Calu3 (cell line): ENCODE results near the gene THADA. TPM values are rescaled to one million over a fixed set of nuclear protein-coding genes. Genes with fewer than 3 reads are reported as not detected.

Experiments
- BruUV-seq: library from RNA; stranded (reverse); fragments of 400-500 nt; replicated peaks from 2 replicates; lab custom pipeline; 2021; lab: Mats Ljungman, UMichigan
- CTCF ChIA-PET: fragments of 300-600 bp; sonication (Branson Sonifier 250); formaldehyde crosslinking; loops from one replicate; lab custom pipeline; 2022; ENCODE audit warnings: antibody characterized with exemption; lab: Charles Lee
- DNase-seq: peaks from one replicate; pipeline ENCODE4 v3.0.0; 2022
- H3K27ac Mint-ChIP-seq: one replicate; pipeline ENCODE4 v1.8.0; 2022; ENCODE audit warnings: mixed read lengths; ENCODE audit not compliant: unreplicated experiment
- H3K27me3 Mint-ChIP-seq: one replicate; pipeline ENCODE4 v1.8.0; 2022; ENCODE audit warnings: mixed read lengths; ENCODE audit not compliant: unreplicated experiment
- H3K36me3 Mint-ChIP-seq: one replicate; pipeline ENCODE4 v1.8.0; 2022; ENCODE audit warnings: mild to moderate bottlenecking, moderate library complexity, mixed read lengths; ENCODE audit not compliant: insufficient read depth, unreplicated experiment
- H3K4me1 Mint-ChIP-seq: one replicate; pipeline ENCODE4 v1.8.0; 2022; ENCODE audit warnings: mild to moderate bottlenecking, low read depth, mixed read lengths; ENCODE audit not compliant: unreplicated experiment
- H3K4me3 Mint-ChIP-seq: one replicate; pipeline ENCODE4 v1.8.0; 2022; ENCODE audit warnings: mild to moderate bottlenecking, low read depth, moderate library complexity, mixed read lengths; ENCODE audit not compliant: unreplicated experiment
- H3K9me3 Mint-ChIP-seq: one replicate; pipeline ENCODE4 v1.8.0; 2022; ENCODE audit warnings: low read depth, mixed read lengths; ENCODE audit not compliant: unreplicated experiment
- intact Hi-C: fragments of 100-400 bp; cut with micrococcal nuclease; formaldehyde crosslinking; loops from one replicate; pipeline ENCODE4 v1.10.0; 2022; ENCODE audit not compliant: unreplicated experiment
- total RNA-seq: library from RNA; stranded (reverse); gene quantifications from 2 replicates; pipeline ENCODE4 v1.2.3, GENCODE V29; 2022
- TF ChIP-seq, protein P1 (sequence below): fragments of 200-600 bp; IDR thresholded peaks from one replicate; pipeline ENCODE4 v1.8.0; 2022; ENCODE audit warnings: antibody characterized with exemption; ENCODE audit not compliant: unreplicated experiment

The THADA gene
- total RNA-seq, 1 experiment from 2014 or later = 35.5 TPM

DNA sequence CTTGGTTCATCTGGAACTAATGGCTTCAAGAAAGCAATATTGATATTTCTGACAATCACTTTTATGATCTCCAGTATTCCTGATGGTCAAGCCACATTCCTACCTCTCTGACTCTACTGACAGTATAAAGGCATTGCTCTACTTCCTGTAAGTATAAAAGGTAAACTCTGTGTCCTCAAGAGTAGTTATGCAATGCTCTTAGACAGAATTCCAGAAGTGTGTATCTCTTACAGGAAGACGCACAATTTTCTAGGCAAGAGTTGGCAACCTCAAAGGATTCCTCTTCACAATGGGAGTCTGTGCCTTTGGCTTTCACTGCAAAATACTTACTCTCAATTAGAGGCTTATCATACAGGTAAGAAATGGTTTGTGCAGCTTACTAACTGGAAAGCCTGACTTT is 100.1 kb downstream of the THADA start:
- no peaks in the 10 kb centered on the region for H3K36me3 Mint-ChIP-seq
- no peak overlapping the region for H3K4me3 Mint-ChIP-seq
- TF ChIP-seq, protein P1, sequence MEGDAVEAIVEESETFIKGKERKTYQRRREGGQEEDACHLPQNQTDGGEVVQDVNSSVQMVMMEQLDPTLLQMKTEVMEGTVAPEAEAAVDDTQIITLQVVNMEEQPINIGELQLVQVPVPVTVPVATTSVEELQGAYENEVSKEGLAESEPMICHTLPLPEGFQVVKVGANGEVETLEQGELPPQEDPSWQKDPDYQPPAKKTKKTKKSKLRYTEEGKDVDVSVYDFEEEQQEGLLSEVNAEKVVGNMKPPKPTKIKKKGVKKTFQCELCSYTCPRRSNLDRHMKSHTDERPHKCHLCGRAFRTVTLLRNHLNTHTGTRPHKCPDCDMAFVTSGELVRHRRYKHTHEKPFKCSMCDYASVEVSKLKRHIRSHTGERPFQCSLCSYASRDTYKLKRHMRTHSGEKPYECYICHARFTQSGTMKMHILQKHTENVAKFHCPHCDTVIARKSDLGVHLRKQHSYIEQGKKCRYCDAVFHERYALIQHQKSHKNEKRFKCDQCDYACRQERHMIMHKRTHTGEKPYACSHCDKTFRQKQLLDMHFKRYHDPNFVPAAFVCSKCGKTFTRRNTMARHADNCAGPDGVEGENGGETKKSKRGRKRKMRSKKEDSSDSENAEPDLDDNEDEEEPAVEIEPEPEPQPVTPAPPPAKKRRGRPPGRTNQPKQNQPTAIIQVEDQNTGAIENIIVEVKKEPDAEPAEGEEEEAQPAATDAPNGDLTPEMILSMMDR = no peak
- H3K9me3 Mint-ChIP-seq = no peaks in the 10 kb centered on the region
- no peaks in the 10 kb centered on the region for H3K27me3 Mint-ChIP-seq
- no TSS peak for BruUV-seq
- H3K4me1 Mint-ChIP-seq = peaks cover 12% of the 10 kb centered on the region
- intact Hi-C loops = no loop called here
- peak; percentile 7 for DNase-seq
- CTCF ChIA-PET = no interaction called here
- H3K27ac Mint-ChIP-seq = peak overlapping the region; percentile 56

DNA sequence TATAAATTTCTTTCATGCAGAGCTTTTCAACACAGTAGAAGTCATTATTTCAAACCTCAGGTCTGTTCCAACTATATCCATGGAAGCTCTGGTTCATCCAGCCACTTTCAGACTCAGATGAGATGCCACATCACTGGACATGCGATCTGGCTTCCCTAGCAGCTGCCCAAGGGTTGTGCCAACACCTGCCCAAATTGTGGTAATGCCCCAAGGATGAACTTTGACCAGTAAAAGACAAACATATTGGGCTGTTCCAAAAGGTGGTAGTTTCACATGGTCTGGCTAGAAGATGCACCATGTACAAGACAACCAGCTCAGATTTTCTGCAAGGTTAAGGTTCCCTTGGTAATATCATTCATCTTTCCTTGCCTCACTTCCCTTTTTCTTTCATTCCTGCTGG is 101.9 kb downstream of the THADA start:
- H3K27me3 Mint-ChIP-seq = no peaks in the 10 kb centered on the region
- H3K9me3 Mint-ChIP-seq = no peaks in the 10 kb centered on the region
- peaks cover 12% of the 10 kb centered on the region for H3K4me1 Mint-ChIP-seq
- DNase-seq = no peak
- TF ChIP-seq, protein P1 = no peak
- H3K36me3 Mint-ChIP-seq = no peaks in the 10 kb centered on the region
- BruUV-seq = no TSS peak
- CTCF ChIA-PET = no interaction called here
- intact Hi-C loops = no loop called here
- H3K27ac Mint-ChIP-seq = no peak overlapping the region
- no peak overlapping the region for H3K4me3 Mint-ChIP-seq

DNA sequence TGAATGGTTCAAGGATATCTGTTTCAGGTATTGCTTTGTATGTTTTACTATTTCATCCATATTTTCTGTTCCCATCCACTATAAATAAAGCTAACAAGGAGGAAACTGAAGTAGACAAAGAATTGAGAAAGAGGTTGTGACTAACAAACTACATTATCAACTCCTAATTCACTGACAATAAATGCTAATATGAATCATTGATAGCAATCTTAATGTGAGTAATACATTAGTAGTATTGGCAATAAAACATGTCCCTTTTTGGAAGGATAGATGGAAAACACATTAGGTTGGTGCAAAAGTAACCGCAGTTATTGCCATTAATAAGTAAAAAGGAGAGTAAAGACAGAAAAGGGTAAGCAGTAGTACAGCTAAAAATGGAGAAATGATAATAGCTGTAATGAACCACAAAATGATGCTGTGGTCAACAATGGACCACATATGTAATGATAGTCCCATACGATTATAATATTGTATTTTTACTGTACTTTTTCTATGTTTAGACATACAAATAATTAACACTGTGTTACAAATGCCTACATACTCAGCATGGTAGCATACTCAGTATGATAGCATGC is 104.7 kb downstream of the THADA start:
- Mint-ChIP-seq H3K36me3 (no peaks in the 10 kb centered on the region), H3K9me3 (no peaks in the 10 kb centered on the region), H3K4me1 (peaks cover 9% of the 10 kb centered on the region), H3K27ac (no peak overlapping the region), H3K4me3 (no peak overlapping the region), H3K27me3 (no peaks in the 10 kb centered on the region)
- no peak for DNase-seq
- intact Hi-C loops = no loop called here
- CTCF ChIA-PET = no interaction called here
- TF ChIP-seq, protein P1 = no peak
- BruUV-seq = no TSS peak

DNA sequence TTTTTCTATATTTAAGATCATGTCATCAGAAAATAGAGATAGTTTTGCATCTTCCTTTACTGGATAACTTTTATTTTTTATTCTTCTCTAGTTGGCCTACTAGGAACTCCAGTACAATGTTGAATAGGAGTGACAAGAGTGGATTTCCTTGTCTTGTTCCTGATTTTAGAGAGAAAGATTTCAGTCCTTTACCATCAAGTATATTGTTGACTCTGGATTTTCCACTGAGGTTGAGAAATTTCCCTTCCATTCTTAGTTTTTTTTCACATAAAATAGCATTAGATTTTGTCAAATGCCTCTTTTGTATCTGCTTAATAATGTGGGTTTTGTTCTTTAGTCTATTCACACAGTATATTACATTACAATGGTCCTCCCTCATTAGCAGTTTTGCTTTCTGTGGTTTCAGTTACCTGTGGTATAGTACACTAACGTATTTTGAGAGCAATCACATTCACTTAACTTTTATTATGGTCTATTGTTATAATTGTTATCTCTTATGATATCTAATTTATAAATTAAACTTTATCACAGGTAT is 105.5 kb downstream of the THADA start:
- CTCF ChIA-PET = no interaction called here
- TF ChIP-seq, protein P1 = no peak

More for the DNA sequence above, 105.5 kb downstream of the THADA start:
- BruUV-seq = no TSS peak
- no peak overlapping the region for H3K4me3 Mint-ChIP-seq
- intact Hi-C loops = no loop called here
- H3K36me3 Mint-ChIP-seq = no peaks in the 10 kb centered on the region
- H3K4me1 Mint-ChIP-seq = peaks cover under 1% of the 10 kb centered on the region
- no peaks in the 10 kb centered on the region for H3K9me3 Mint-ChIP-seq
- no peak for DNase-seq
- no peak overlapping the region for H3K27ac Mint-ChIP-seq
- H3K27me3 Mint-ChIP-seq = no peaks in the 10 kb centered on the region
